IMR-90 (cell line): ENCODE data around the gene HECW1.

Source experiments
- CEBPB ChIP-seq: IDR thresholded peaks from 2 replicates; pipeline ENCODE4 v1.6.1; 2012; ENCODE audit warnings: low read depth, low read length, improper control_type of control experiment
- CHD1 ChIP-seq: IDR thresholded peaks from 2 replicates; pipeline ENCODE4 v1.6.1; 2012; ENCODE audit warnings: low read depth, low read length, improper control_type of control experiment
- CTCF ChIP-seq: conservative IDR thresholded peaks from 2 replicates; pipeline ENCODE4 v1.5.1; 2012; ENCODE audit warnings: mild to moderate bottlenecking, low read depth, low read length, improper control_type of control experiment
- ELK1 ChIP-seq: fragments of 150-350 bp; IDR thresholded peaks from 2 replicates; pipeline ENCODE4 v1.6.1; 2016; ENCODE audit warnings: low read depth, mild to moderate bottlenecking, low read length, moderate library complexity, borderline replicate concordance
- MAFK ChIP-seq: IDR thresholded peaks from 2 replicates; pipeline ENCODE4 v1.6.1; 2012; ENCODE audit warnings: low read depth, low read length, improper control_type of control experiment
- POLR2A ChIP-seq: IDR thresholded peaks from 2 replicates; pipeline ENCODE4 v1.6.1; 2012; ENCODE audit warnings: mild to moderate bottlenecking, low read depth, low read length
- RFX5 ChIP-seq: IDR thresholded peaks from 2 replicates; pipeline ENCODE4 v1.8.0; 2012; ENCODE audit warnings: low read depth, mild to moderate bottlenecking, low read length, moderate library complexity
- USF2 ChIP-seq: fragments of 150-350 bp; IDR thresholded peaks from 2 replicates; pipeline ENCODE4 v1.6.1; 2017; ENCODE audit warnings: mild to moderate bottlenecking, antibody characterized with exemption, low read length, low read depth

GRCh38 chr7:43475983-43476382 lies 363.5 kb downstream of the HECW1 start:
- TF ChIP-seq USF2 (no peak), CTCF (no peak), POLR2A (no peak), RFX5 (no peak), CHD1 (no peak), CEBPB (no peak), MAFK (0 out of 2 replicates have a peak, but pooled peaks have one; percentile 30), ELK1 (no peak)
